Measurements from ENCODE around the gene POU6F2. TPM values are rescaled to one million over a fixed set of nuclear protein-coding genes. Genes with fewer than 3 reads are reported as not detected.

The POU6F2 gene
- polyA plus RNA-seq, 4 donors, result 0.16 TPM; not detected in 3

DNA sequence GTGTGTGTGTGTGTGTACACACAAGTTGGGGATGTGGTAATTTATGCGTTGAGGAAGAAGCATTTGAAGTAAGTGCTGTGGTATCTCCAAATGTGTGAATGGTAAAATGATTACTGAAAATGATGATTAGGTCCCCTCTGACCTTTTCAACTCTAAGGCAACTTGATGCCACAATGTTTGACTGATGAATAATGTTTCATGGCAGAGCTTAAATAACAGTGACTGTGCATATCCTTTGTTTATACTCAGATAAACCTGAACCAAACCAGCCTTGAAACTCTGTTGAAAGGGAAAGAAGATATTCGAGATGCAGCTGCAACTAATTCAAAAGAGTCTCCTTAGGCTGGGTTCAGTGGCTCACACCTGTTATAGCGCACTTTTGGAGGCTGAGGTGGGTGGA is 523.6 kb downstream of the POU6F2 start:
- H3K4me1 ChIP-seq (ENCODE audit: control insufficient read depth in 3 of 3, insufficient read depth in 2 of 3, low read depth in 1 of 3, low read length in 2 of 3), result no peaks in the 10 kb centered on the region
- no peak overlapping the region for H3K4me3 ChIP-seq (ENCODE audit: low read depth in 1 of 3, low read length in 3 of 3)
- H3K9me3 ChIP-seq (ENCODE audit: control insufficient read depth in 2 of 2, insufficient read depth in 1 of 2, low read depth in 1 of 2, low read length in 1 of 2), result no peaks in the 10 kb centered on the region
- H3K36me3 ChIP-seq (ENCODE audit: control insufficient read depth in 3 of 3, insufficient read depth in 2 of 3, low read depth in 1 of 3, low read length in 3 of 3), result no peaks in the 10 kb centered on the region
- no peak overlapping the region for H3K27ac ChIP-seq (ENCODE audit: low read depth in 1 of 3, low read length in 2 of 3)
- 64 to 69% (median 68%) methylated on average over 3 of the region's 3 CpGs for WGBS, 3 donors
- peaks cover 0 to 4% (median 0%) of the 10 kb centered on the region in 3 donors for H3K27me3 ChIP-seq (ENCODE audit: control insufficient read depth in 3 of 3, insufficient read depth in 3 of 3, low read length in 3 of 3)
- no peak for FAIRE-seq
- DNase-seq, result no peak

DNA sequence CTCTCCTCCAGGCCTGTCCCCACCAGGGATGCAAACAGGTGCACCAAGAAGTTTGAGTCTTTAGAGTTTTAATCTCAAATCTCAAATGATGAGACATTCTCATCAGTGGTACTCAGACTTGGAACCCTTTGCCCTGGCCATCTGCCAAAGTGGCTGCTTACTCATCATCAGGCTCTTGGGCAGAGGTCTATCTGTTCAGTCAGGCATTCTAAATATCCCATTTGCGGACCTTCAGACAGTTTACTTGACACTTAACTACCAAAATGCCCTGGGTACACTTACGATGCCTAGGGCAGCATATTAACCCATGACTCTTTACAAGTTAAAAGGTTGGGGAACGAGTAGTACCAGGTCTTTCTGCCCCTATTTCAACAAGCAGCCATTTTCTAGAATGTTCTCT is 527.3 kb downstream of the POU6F2 start:
- WGBS, 3 donors, result 37 to 62% (median 58%) methylated on average over 3 of the region's 3 CpGs
- no peaks in the 10 kb centered on the region for H3K4me1 ChIP-seq (ENCODE audit: control insufficient read depth in 3 of 3, insufficient read depth in 2 of 3, low read depth in 1 of 3, low read length in 2 of 3)
- H3K27me3 ChIP-seq (ENCODE audit: control insufficient read depth in 3 of 3, insufficient read depth in 3 of 3, low read length in 3 of 3), result no peaks in the 10 kb centered on the region
- H3K9me3 ChIP-seq (ENCODE audit: control insufficient read depth in 2 of 2, insufficient read depth in 1 of 2, low read depth in 1 of 2, low read length in 1 of 2), result no peaks in the 10 kb centered on the region
- no peak for FAIRE-seq
- no peak overlapping the region for H3K4me3 ChIP-seq (ENCODE audit: low read depth in 1 of 3, low read length in 3 of 3)
- H3K27ac ChIP-seq (ENCODE audit: low read depth in 1 of 3, low read length in 2 of 3), result no peak overlapping the region
- DNase-seq, result peak in 1 of 2 donors; percentile 38
- no peaks in the 10 kb centered on the region for H3K36me3 ChIP-seq (ENCODE audit: control insufficient read depth in 3 of 3, insufficient read depth in 2 of 3, low read depth in 1 of 3, low read length in 3 of 3)

DNA sequence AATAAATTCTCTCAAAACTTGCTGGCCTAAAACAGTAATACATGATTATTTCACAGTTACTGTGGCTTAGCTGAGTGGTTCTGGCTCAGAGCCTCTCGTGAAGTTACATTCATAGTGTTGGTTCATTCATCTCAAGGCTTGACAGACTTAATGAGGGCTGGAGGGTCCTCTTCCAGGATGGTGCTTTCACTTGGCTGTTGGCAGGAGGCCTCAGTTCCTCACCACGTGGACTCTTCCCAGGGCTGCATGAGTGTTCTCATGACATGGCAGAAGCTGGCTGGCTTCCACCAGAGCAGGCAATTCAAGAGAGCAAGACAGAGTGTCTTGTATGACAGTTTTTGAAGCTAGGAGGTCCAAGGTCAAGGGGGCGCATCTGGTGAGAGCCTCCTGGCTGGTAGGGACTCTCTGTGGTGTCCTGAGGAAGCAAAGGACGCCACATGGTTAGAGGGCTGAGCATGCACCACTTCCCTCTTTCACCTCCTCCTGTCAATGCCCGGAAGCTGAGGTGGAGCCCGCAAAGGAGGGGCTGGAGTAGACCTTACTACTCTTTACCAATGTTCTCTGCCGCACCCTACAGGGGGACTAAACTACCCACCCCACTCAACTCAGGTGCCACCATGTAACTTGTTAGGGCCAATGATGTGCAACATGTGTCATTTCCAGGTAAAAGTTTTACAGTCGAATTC is 530.3 kb downstream of the POU6F2 start:
- H3K4me1 ChIP-seq (ENCODE audit: control insufficient read depth in 3 of 3, insufficient read depth in 2 of 3, low read depth in 1 of 3, low read length in 2 of 3), result no peaks in the 10 kb centered on the region
- no peak for FAIRE-seq

DNA sequence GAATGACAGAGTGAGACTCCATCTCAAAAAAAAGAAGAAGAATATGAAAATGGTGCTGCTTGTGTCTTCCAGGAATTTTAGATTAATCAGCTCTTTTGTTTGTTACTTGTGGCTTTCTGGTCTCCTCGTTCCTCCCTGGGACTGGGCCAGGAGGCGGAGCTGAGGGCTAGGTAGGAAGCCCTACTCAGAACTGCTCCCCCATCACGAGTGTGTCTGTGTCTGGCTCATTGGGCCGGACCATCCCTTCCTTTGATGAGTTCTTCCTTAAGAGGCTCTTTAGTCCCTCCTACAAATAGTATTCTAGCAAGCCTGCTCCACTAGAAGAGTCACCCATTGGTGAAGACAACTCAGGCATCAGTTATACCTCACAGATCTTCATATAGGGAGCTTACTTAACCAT is 531.7 kb downstream of the POU6F2 start:
- 57 to 68% (median 65%) methylated on average over 4 of the region's 4 CpGs for WGBS, 3 donors
- Histone ChIP-seq H3K4me1 (ENCODE audit: control insufficient read depth in 3 of 3, insufficient read depth in 2 of 3, low read depth in 1 of 3, low read length in 2 of 3) (no peaks in the 10 kb centered on the region), H3K9me3 (ENCODE audit: control insufficient read depth in 2 of 2, insufficient read depth in 1 of 2, low read depth in 1 of 2, low read length in 1 of 2) (no peaks in the 10 kb centered on the region), H3K27me3 (ENCODE audit: control insufficient read depth in 3 of 3, insufficient read depth in 3 of 3, low read length in 3 of 3) (no peaks in the 10 kb centered on the region), H3K27ac (ENCODE audit: low read depth in 1 of 3, low read length in 2 of 3) (no peak overlapping the region), H3K4me3 (ENCODE audit: low read depth in 1 of 3, low read length in 3 of 3) (no peak overlapping the region), H3K36me3 (ENCODE audit: control insufficient read depth in 3 of 3, insufficient read depth in 2 of 3, low read depth in 1 of 3, low read length in 3 of 3) (no peaks in the 10 kb centered on the region)
- FAIRE-seq (no peak), DNase-seq (no peak)

More for the DNA sequence above, 530.3 kb downstream of the POU6F2 start:
- Histone ChIP-seq H3K27ac (ENCODE audit: low read depth in 1 of 3, low read length in 2 of 3) (no peak overlapping the region), H3K36me3 (ENCODE audit: control insufficient read depth in 3 of 3, insufficient read depth in 2 of 3, low read depth in 1 of 3, low read length in 3 of 3) (no peaks in the 10 kb centered on the region), H3K4me3 (ENCODE audit: low read depth in 1 of 3, low read length in 3 of 3) (no peak overlapping the region), H3K9me3 (ENCODE audit: control insufficient read depth in 2 of 2, insufficient read depth in 1 of 2, low read depth in 1 of 2, low read length in 1 of 2) (no peaks in the 10 kb centered on the region), H3K27me3 (ENCODE audit: control insufficient read depth in 3 of 3, insufficient read depth in 3 of 3, low read length in 3 of 3) (no peaks in the 10 kb centered on the region)
- DNase-seq, result no peak
- WGBS, 3 donors, result 72 to 82% (median 73%) methylated on average over 8 of the region's 8 CpGs

DNA sequence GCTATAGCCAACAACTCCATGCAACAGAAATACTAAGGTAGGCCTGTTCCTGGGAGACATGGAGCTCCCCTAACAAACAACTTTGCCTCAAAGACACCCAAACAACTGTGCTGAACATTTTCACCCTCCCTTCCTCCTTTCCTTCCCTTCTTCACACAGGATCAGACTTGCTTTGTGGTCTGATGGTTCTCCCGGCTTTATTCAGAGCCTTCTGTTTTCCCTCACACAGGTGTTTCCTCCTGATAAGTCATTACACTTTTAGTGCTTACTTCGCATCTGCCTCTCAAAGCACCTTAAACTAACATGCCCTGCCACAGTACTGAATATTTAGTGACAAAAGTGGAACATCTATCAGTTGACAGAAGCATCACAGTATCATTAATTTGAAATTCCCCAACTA is 532.2 kb downstream of the POU6F2 start:
- no peak for FAIRE-seq

DNA sequence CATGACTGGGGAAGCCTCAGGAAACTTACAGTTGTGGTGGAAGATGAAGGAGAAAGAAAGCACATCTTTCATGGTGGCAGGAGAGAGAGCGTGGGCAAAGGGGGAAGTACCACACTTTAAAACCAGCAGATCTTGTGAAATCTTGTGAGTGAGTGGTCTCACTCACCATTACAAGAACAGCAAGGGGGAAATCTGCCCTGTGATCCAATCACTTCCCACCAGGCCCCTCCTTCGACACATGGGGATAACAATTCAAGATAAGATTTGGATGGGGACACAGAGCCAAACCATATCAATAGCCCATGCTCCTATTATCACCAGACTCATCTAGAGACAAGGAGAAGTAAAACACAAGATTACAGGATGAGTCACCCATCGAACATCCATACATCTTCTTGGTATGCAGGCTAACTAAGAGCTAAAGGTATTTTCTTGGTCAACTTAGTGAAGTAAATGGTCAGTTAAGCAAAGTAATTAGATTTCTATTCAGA is 533.2 kb downstream of the POU6F2 start:
- no peaks in the 10 kb centered on the region for H3K9me3 ChIP-seq (ENCODE audit: control insufficient read depth in 2 of 2, insufficient read depth in 1 of 2, low read depth in 1 of 2, low read length in 1 of 2)
- H3K4me3 ChIP-seq (ENCODE audit: low read depth in 1 of 3, low read length in 3 of 3), result no peak overlapping the region
- no peaks in the 10 kb centered on the region for H3K4me1 ChIP-seq (ENCODE audit: control insufficient read depth in 3 of 3, insufficient read depth in 2 of 3, low read depth in 1 of 3, low read length in 2 of 3)
- FAIRE-seq (no peak), DNase-seq (no peak)
- no peak overlapping the region for H3K27ac ChIP-seq (ENCODE audit: low read depth in 1 of 3, low read length in 2 of 3)
- no peaks in the 10 kb centered on the region for H3K27me3 ChIP-seq (ENCODE audit: control insufficient read depth in 3 of 3, insufficient read depth in 3 of 3, low read length in 3 of 3)
- WGBS, 3 donors, result 78 to 85% (median 80%) methylated on average over 3 of the region's 3 CpGs
- no peaks in the 10 kb centered on the region for H3K36me3 ChIP-seq (ENCODE audit: control insufficient read depth in 3 of 3, insufficient read depth in 2 of 3, low read depth in 1 of 3, low read length in 3 of 3)

More for the DNA sequence above, 532.2 kb downstream of the POU6F2 start:
- Histone ChIP-seq H3K36me3 (ENCODE audit: control insufficient read depth in 3 of 3, insufficient read depth in 2 of 3, low read depth in 1 of 3, low read length in 3 of 3) (no peaks in the 10 kb centered on the region), H3K4me3 (ENCODE audit: low read depth in 1 of 3, low read length in 3 of 3) (no peak overlapping the region), H3K4me1 (ENCODE audit: control insufficient read depth in 3 of 3, insufficient read depth in 2 of 3, low read depth in 1 of 3, low read length in 2 of 3) (no peaks in the 10 kb centered on the region), H3K27ac (ENCODE audit: low read depth in 1 of 3, low read length in 2 of 3) (no peak overlapping the region), H3K27me3 (ENCODE audit: control insufficient read depth in 3 of 3, insufficient read depth in 3 of 3, low read length in 3 of 3) (no peaks in the 10 kb centered on the region), H3K9me3 (ENCODE audit: control insufficient read depth in 2 of 2, insufficient read depth in 1 of 2, low read depth in 1 of 2, low read length in 1 of 2) (no peaks in the 10 kb centered on the region)
- no peak for DNase-seq
- 66 to 73% (median 70%) methylated on average over 2 of the region's 2 CpGs for WGBS, 3 donors

DNA sequence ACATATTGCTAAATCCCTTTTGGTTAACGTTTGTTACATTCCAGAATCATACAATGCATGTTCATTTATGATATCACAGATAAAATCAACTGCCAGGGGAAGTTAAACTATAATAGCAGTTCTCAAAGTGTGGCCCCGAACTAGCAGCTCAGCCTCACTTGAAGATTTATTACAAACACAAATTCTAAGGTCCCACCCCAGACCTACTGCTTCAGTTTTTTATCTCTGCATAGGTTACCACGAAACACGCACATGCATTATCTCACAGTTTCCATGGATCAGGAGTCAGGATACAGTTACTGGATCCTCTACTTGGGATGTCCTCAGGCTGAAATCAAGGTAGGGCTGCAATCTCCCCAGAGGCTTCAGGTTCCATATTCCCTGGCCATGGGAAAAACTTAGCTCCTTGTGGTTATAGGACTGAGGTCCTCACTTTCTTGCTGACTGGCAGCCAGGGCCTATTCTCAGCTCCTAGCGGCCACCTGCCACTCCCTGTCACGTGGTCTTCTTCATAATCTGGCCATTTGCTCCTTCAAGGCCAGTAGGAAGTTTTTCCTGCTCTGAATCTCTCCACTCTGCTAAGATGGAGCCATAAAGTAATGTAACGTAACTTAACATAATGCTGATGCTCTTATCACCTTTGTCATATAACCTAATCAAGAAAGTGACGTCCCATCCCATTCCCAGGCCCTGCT is 538.0 kb downstream of the POU6F2 start:
- 58 to 71% (median 61%) methylated on average over 8 of the region's 8 CpGs for WGBS, 3 donors
- no peaks in the 10 kb centered on the region for H3K4me1 ChIP-seq (ENCODE audit: control insufficient read depth in 3 of 3, insufficient read depth in 2 of 3, low read depth in 1 of 3, low read length in 2 of 3)
- DNase-seq, result no peak
- H3K9me3 ChIP-seq (ENCODE audit: control insufficient read depth in 2 of 2, insufficient read depth in 1 of 2, low read depth in 1 of 2, low read length in 1 of 2), result no peaks in the 10 kb centered on the region
- no peaks in the 10 kb centered on the region for H3K27me3 ChIP-seq (ENCODE audit: control insufficient read depth in 3 of 3, insufficient read depth in 3 of 3, low read length in 3 of 3)
- H3K27ac ChIP-seq (ENCODE audit: low read depth in 1 of 3, low read length in 2 of 3), result no peak overlapping the region
- no peaks in the 10 kb centered on the region for H3K36me3 ChIP-seq (ENCODE audit: control insufficient read depth in 3 of 3, insufficient read depth in 2 of 3, low read depth in 1 of 3, low read length in 3 of 3)
- FAIRE-seq, result no peak
- no peak overlapping the region for H3K4me3 ChIP-seq (ENCODE audit: low read depth in 1 of 3, low read length in 3 of 3)

DNA sequence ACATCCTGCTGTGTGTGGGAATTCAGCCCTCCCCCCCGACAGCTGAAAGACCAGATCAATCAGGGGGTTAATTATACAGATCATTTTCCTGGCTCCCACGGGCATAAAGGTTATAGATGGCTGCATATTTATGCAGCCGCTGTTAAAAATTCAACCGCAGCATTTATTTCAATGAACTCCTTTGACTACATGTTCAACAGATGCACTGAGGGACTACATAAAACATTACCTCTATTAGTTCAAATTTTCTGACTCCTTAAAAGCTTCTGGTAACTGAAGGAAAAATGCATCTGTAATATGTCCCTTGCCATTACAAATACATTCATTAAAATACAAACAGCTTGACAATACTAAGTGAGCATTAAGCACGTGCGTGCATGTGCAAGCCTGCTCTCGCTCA is 538.8 kb downstream of the POU6F2 start:
- no peaks in the 10 kb centered on the region for H3K36me3 ChIP-seq (ENCODE audit: control insufficient read depth in 3 of 3, insufficient read depth in 2 of 3, low read depth in 1 of 3, low read length in 3 of 3)
- no peaks in the 10 kb centered on the region for H3K27me3 ChIP-seq (ENCODE audit: control insufficient read depth in 3 of 3, insufficient read depth in 3 of 3, low read length in 3 of 3)
- H3K4me3 ChIP-seq (ENCODE audit: low read depth in 1 of 3, low read length in 3 of 3), result no peak overlapping the region
- DNase-seq (no peak), FAIRE-seq (no peak)
- H3K27ac ChIP-seq (ENCODE audit: low read depth in 1 of 3, low read length in 2 of 3), result no peak overlapping the region
- no peaks in the 10 kb centered on the region for H3K9me3 ChIP-seq (ENCODE audit: control insufficient read depth in 2 of 2, insufficient read depth in 1 of 2, low read depth in 1 of 2, low read length in 1 of 2)
- no peaks in the 10 kb centered on the region for H3K4me1 ChIP-seq (ENCODE audit: control insufficient read depth in 3 of 3, insufficient read depth in 2 of 3, low read depth in 1 of 3, low read length in 2 of 3)
- WGBS, 3 donors, result 80 to 85% (median 81%) methylated on average over 7 of the region's 7 CpGs
